ENCODE data around the gene NDUFAF7. TPM values are rescaled to one million over a fixed set of nuclear protein-coding genes. Genes with fewer than 3 reads are reported as not detected.
A peak's percentile ranks its signal among the peaks of the same experiment; 100 is the strongest.

Gene NDUFAF7
- total and polyA plus RNA-seq, 10 of the 15 experiments (the other 5 are each of a cell fraction or from before 2014, with no cell fraction given), result 16.6 to 39.5 (median 24.3) TPM

GRCh38 chr2:37196320-37197195 lies 34.9 kb upstream of the NDUFAF7 start, which contains the start of gene CEBPZOS (continued):
- TF ChIP-seq BACH1 (IDR thresholded peaks at IDR 0.05; ENCODE audit: borderline replicate concordance) (peak; percentile 74), ELK1 (IDR thresholded peaks at IDR 0.05; ENCODE audit: low read depth, low read length) (no peak), POLR2AphosphoS2 (IDR thresholded peaks at IDR 0.05; ENCODE audit: low read depth, low read length) (peak; percentile 71; the same call in 1 of the 2 replicates), ZNF384 (IDR thresholded peaks at IDR 0.05; ENCODE audit: borderline replicate concordance, low read depth, low read length) (no peak), YBX1 (IDR thresholded peaks at IDR 0.05) (no peak), TAF1 (IDR thresholded peaks at IDR 0.05; ENCODE audit: borderline replicate concordance, low read depth, low read length) (peak; percentile 50; the same call in 1 of the 2 replicates), IRF5 (IDR thresholded peaks at IDR 0.05; ENCODE audit: borderline replicate concordance) (no peak), NR2C2 (IDR thresholded peaks at IDR 0.05; ENCODE audit: borderline replicate concordance, control insufficient read depth, insufficient read length, low read depth) (no peak), NRF1 (conservative IDR thresholded peaks at IDR 0.05; ENCODE audit: low read depth, low read length) (peak; percentile 67), EGR1 (IDR thresholded peaks at IDR 0.05; ENCODE audit: borderline replicate concordance in 1 of 2, low read depth in 2 of 2, low read length in 2 of 2) (peak in 1 of 2 experiments; percentile 67; a peak in 2 of 3 replicates), TBL1XR1 (IDR thresholded peaks at IDR 0.05; ENCODE audit: low read depth, low read length) (no peak), NFYA (IDR thresholded peaks at IDR 0.05; ENCODE audit: borderline replicate concordance, low read depth, low read length) (no peak)
- TF ChIP-seq, protein P1, sequence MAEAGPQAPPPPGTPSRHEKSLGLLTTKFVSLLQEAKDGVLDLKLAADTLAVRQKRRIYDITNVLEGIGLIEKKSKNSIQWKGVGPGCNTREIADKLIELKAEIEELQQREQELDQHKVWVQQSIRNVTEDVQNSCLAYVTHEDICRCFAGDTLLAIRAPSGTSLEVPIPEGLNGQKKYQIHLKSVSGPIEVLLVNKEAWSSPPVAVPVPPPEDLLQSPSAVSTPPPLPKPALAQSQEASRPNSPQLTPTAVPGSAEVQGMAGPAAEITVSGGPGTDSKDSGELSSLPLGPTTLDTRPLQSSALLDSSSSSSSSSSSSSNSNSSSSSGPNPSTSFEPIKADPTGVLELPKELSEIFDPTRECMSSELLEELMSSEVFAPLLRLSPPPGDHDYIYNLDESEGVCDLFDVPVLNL (IDR thresholded peaks at IDR 0.05; ENCODE audit: low read depth, low read length), result no peak
